ENCODE results near the gene PRXL2A.
"Not testable (repeated sequence)": the region's sequence is repeated elsewhere in the genome, so short reads cannot be mapped to it uniquely, and the experiment has no call there.

PRXL2A gene

GRCh38 chr10:80411267-80411668, 2.9 kb downstream of the PRXL2A start:
- DNase-seq (ENCODE audit: low read depth in 2 of 2): no peak

DNA sequence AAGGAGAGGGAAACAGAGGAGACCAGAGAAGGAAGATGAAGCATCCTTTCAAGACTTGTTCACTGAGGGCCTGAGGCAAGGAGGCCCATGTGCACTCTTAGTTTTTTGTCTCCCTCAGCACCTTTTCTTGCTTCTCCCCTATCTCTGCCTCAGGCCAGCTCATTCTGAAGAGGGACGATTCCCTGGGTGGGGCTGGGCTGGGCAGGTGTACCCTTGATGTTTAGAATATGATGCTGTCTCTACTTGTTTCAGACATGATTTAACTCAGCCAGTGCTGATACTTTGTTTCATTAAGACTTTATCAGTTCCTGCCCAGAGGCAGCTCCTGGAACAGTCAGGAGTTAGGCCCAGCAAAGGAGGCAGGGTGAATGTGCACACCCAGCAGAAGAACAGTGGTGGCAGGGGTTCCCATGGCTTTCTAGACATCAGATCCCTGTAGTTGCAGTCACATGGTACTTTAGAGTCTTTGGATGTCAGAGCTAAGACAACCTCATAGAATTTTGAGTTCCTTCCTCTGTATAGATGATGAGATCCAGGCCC, 3.4 kb downstream of the PRXL2A start:
- no peak for DNase-seq (ENCODE audit: low read depth in 2 of 2)

- no peak for DNase-seq (ENCODE audit: low read depth in 2 of 2)
Measured at GRCh38 chr10:80412486-80412885, 4.1 kb downstream of the PRXL2A start.

- DNase-seq (ENCODE audit: low read depth in 2 of 2): no peak
Measured at GRCh38 chr10:80413271-80413996, 5.1 kb downstream of the PRXL2A start.

- no peak for DNase-seq (ENCODE audit: low read depth in 2 of 2)
Measured at GRCh38 chr10:80414142-80414895, 6.0 kb downstream of the PRXL2A start.

GRCh38 chr10:80415734-80416478, 7.6 kb downstream of the PRXL2A start:
- no peak for DNase-seq (ENCODE audit: low read depth in 2 of 2)

DNA sequence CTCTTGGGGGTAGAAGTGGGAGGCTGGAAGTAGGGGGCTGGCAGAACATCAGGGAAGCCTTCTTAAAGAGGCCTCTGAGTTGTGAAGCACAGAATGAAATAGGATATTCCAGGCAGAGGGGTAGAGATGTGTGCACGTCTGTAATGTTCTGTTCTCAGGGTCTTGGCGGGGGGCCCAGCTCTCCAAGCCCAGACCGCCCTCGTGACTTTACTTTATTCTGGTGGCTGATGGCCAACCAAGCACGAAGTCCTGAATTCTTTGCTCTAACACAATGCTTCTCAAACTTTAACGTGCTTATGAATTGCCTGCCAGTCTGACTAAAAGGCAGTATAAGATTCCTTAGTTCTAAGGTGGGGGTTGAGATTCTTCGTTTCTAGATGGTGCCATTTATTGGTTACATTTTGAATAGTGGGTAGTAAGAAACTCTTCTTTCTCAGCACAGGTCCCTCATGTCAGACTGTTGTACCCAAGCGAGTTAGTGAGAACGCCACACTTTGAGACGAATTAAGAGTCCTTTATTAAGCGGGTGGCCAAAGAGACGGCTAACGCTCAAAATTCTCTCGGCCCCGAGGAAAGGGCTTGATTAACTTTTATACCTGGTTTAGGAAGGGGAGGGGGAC, 8.2 kb downstream of the PRXL2A start:
- DNase-seq (ENCODE audit: low read depth in 2 of 2): no peak

DNA sequence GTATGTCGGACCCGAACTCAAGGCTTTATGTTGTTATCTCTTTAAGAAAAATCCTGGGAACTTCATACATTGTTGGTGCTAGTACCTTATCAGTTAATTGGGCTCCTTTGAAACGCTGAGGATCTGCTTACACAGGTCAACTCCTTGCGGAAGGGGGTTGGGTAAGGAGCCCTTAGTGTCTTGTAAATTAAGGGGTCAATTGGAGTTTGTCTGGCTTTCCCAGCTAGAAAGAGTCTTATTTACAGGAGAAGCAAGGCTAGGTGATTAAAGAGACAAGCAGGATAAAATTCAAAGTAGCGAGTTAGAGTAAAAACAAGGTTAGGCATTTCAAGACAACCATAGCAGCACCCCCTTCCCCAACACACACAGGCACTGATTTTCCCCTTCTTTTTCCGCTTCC, 8.9 kb downstream of the PRXL2A start:
- not testable (repeated sequence) for DNase-seq (ENCODE audit: low read depth in 2 of 2)

DNA sequence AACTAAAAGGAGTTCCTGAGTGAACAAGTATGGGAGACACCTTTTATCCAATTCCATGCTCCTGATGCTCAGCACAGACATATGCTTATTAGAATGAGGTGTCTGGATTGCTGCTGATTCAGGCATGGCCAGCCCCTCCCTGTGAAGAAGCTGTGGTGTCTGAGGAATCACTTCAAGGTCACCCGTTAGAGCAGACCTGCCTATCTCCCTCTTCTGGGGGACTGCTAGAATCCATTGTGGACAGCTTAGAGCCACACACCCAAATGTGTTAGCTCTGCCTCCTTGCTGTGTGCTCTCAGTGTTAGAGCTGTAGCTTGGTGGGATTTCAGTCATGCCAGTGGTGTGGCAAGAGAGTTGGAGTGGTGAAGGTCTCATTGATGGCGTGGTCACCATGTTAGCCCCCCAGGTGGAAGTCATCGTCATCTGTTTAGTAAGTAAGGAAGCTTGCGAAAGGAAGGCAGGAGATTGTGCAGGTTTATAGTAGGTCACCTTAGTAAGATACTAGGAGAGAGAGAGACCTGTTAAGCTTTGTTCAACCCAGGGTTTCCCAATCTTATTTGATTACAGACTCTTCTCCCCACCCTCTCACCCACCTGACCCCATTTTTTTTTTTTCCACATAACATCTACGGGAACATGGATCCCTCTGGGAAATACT, 12.8 kb downstream of the PRXL2A start:
- DNase-seq (ENCODE audit: low read depth in 2 of 2): no peak

- DNase-seq (ENCODE audit: low read depth in 2 of 2): no peak
Measured at GRCh38 chr10:80421707-80422536, 13.6 kb downstream of the PRXL2A start.

DNA sequence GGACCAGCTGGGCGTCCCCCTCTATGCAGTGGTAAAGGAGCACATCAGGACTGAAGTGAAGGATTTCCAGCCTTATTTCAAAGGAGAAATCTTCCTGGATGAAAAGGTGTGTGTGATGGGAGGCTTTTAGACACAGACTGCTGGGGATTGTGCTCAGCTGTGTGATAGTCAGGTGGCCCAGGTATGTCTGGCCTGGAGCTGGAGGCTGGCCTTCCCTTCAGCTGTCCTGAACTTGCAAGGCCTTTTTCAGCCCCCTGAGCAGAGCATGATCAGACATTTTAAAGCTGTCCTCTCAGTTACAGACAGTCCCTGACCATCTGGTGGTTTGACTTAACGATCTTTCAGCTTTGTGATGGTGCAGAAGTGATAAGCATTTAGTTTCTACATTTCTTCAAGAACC, 17.6 kb downstream of the PRXL2A start:
- DNase-seq (ENCODE audit: low read depth in 2 of 2): no peak

GRCh38 chr10:80427541-80427940, 19.2 kb downstream of the PRXL2A start:
- no peak for DNase-seq (ENCODE audit: low read depth in 2 of 2)

- DNase-seq (ENCODE audit: low read depth in 2 of 2): no peak
Measured at GRCh38 chr10:80429521-80429973, 21.2 kb downstream of the PRXL2A start.

DNA sequence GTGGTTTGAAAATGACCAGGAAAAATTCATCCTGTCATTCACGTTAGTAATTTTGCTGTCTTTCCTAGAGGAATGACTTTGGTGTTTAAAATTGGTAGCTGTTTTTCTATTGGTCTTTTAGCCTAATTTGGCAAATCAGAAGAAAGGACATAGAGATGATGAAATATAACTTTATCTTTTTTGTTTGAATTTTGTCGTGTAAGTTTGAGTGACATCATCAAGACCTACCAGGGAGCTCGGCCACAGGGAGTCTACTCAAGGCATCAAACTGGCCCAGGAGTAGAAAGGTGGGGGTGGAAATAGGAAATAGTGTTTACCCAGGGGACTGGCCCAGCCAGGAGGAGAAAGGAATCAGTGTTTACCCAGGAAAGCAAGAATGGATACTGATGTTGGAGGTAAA, 24.8 kb downstream of the PRXL2A start:
- no peak for DNase-seq (ENCODE audit: low read depth in 2 of 2)

DNA sequence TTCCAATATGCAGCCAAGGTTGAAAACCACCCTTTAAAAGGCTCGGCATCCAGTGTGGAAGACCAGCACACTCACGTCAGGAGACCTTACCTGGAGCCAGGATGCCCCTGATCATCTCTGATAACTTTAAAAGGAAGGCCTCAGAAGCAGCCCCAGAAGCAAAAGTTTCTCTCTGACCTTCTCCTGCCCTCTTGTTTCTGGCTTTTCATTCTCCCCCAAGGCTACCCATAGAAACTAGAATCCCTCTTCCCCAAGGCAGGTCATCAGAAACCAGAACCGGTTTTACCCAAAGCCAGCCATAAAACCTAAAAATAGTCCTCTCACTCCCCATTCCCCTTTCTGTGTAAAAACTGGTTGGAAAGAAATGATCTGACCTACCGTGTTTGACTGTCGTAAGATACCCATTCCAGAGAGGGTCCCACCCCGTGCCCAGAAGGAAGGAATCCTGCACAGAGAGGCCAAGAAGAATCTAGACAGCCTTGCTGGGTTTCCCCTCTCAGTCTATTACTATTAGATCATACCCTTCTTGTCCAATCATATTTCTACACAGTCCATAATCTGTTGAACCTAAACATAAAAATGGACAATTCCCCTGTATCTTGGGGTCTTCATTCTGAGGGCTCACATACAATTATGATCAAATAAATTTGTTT, 28.2 kb downstream of the PRXL2A start:
- DNase-seq (ENCODE audit: low read depth in 2 of 2): no peak

DNA sequence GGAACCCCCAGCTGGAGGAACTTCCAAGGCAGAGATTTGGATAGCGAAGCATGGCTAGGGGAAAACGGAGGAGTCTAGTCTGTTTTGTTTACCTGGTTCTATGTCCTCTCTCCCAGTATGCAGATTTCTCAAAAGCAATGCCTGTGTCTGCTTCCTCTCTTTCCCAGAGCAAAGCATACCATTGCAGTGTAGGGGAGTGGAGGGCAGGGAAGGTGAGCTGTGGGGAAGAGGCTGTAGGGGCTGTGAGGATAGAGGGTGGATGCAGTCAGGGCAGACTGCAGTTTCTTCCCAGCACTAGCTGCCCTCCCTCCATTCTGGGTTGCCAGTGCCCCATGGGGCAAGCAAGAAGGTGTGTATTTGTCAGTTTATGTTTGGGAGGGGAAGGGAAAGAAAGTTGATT, 28.9 kb downstream of the PRXL2A start:
- no peak for DNase-seq (ENCODE audit: low read depth in 2 of 2)

DNA sequence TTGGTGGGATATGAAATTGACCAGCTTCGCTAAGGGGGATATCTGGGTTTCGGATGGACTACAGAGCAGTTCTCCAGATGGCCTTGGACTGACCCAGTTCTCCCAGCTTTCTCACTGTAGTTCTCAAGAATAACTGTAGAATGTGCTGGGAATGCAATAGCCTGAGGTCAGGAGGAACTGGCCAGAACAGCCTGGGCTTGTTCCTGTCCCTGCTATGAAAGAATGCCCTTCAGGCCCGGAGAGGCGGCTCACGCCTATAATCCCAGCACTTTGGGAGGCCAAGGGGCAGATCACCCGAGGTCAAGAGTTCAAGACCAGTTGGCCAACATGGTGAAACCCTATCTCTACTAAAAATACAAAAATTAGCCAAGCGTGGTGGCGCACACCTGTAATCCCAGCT, 33.5 kb downstream of the PRXL2A start:
- no peak for DNase-seq (ENCODE audit: low read depth in 2 of 2)

- DNase-seq (ENCODE audit: low read depth in 2 of 2): no peak
Measured at GRCh38 chr10:80442879-80443278, 34.5 kb downstream of the PRXL2A start.

DNA sequence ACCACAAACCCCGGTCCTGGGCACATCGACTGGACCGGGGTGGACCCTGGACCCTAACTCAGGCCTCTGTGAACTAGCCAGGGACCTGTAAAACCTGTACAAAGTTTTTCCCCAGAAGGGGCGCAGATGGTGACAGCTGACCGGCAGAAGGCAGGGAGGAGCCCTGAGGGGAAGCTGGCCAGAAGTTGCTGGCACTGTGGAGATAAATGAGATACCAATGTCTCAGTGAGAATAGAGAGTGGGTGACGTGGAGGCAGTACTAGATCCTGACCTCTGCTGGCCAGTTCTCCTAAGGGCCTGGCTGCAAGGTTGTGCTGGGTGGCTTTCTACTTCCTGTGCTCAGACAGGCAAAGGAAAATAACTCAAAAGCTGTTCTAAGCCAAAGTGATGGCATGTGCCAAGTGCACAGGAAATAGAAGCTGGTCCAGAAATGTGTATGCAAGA, 35.2 kb downstream of the PRXL2A start:
- no peak for DNase-seq (ENCODE audit: low read depth in 2 of 2)

DNA sequence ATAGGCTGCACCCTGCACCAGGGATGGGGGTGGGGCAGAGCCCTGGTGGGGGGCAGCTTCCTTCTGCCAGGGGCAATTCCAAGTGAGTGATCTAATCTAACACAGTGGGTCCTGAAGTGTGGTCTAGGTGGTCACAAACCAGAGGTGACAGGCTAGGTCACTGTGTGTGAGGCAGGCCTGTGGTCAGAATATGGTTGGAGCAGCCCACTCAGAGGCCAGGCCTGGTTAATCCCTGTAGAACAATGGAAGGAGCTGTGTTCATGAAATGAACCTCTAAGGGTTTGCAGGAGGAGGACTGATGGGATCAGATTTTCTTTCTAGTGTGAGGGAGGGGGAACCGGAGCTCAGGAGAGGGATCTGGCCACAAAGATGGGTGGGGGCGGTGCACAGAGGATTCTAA, 35.8 kb downstream of the PRXL2A start:
- DNase-seq (ENCODE audit: low read depth in 2 of 2): no peak

Measured in stimulated activated CD8-positive, alpha-beta memory T cell treated with anti-CD3 and anti-CD28 coated beads, Interleukin-7, amount 100 ng/mL, for 1 hour (primary cell).